T-helper 22 cell (primary cell): Measurements from ENCODE around the gene BCL11B.
"Not testable (repeated sequence)": the region's sequence is repeated elsewhere in the genome, so short reads cannot be mapped to it uniquely, and the experiment has no call there.

ENCODE experiments used
- DNase-seq: peaks from one replicate; pipeline ENCODE4 v3.0.0-alpha.2; 2020; ENCODE audit warnings: low read depth

Gene BCL11B

DNA sequence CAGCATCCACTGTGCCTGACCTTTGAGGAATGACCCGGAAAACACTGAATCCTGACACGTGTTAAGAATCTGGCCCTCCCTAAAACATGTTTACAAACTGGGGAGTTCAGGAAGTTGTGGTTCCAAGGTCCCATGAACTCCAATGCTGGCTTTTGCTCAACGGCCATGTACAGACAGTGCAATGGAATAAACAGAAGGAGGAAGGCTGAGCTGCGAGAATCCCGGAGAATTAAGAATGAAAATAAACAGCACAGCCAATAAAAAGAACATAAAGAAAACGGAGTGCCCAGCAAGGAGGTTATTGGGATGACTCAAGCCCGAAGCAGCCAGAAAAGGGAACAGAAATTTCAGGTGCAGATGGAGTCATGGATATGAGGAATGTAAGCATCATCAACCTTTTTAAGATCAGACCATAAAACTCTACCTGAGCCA is 32.3 kb downstream of the BCL11B start:
- no peak for DNase-seq

GRCh38 chr14:99238216-99238615 is 33.8 kb downstream of the BCL11B start:
- no peak for DNase-seq

- DNase-seq: no peak
Observed at GRCh38 chr14:99237288-99237687, 34.7 kb downstream of the BCL11B start.

DNA sequence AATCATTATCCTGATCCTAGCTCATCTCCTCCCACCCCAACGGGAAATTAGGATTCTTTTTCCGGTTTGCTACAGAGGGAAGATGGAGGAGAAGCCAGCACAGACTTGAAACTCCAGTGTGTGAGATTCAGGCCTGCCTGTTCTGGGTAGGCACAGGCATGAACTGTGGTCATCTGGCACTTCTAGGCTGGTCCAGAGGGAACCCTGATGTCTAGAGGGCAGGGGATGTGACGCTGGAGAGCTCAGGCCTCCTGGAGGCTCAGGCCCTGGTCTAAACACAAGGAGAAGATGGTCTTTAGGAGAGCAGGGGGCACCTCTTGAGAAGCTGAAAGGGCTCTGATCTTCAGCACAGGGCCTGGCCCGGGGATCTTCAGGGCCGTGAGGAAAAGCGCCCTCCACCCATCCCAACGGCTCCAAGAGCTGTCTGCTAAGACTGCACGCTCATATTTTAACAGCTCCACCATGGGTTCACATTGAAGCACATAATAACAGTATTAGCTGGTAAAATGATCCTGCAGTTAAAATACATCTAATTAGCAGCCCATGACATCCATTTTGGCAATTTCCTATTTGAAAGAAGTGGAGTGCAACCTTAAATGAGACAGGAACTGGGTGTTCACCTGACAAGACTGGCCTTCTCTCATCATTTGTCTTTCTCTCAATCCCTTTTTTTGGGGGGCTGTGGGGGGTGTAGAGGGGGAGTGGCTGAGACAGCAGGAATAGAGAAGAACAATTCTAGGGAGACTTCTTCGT is 35.4 kb downstream of the BCL11B start:
- no peak for DNase-seq

GRCh38 chr14:99235582-99236320 is 36.2 kb downstream of the BCL11B start:
- DNase-seq: no peak

DNA sequence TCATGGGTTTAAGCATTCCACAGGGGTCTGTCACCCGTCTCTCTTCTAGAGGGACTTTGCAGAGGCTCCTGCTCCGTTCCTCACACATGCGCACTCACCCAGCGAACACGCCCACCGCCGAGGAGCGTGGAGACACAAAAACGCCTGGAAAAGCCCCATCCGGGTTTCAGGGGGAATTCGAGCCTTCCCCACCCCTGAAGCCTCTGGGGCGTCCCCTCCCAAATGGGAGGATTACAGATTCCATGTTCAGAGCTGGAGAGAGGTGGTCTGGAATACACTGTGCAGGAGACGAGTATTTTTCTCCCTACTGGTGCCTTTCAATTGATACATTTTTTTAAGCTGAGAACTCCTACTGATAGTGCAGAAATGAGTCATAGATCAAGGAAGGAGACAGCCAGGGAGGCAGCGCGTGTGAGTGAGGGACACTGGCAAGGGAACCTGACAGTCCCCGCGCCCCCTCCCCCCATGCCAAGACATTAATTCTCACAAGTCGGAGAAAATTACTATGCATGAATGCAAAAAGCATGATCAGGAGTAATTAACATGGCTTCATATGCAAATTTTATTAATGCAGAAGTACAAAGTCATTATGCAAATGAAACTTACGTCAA is 36.9 kb downstream of the BCL11B start:
- DNase-seq: peak; percentile 92

DNA sequence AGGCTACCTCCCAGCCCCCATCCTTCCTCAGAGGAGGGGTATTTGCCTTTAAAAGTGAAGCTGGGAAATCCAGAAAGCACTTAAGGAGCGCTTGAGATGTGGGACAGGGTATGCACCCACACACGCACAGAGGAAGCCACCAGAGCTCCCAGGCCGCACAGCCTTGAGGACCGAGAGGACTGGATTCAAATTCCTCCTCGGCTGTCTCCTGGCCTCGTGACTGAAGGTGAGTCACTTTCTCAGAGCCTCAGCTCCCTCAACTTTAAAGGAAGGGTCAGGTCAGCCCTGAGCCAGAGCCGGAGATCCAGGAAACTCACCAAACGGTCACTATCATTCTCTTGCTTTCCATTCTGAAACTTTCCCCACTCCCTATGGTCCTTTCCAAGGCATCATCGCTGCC is 37.6 kb downstream of the BCL11B start:
- no peak for DNase-seq

- DNase-seq: no peak
Observed at GRCh38 chr14:99233222-99234035, 38.6 kb downstream of the BCL11B start.

DNA sequence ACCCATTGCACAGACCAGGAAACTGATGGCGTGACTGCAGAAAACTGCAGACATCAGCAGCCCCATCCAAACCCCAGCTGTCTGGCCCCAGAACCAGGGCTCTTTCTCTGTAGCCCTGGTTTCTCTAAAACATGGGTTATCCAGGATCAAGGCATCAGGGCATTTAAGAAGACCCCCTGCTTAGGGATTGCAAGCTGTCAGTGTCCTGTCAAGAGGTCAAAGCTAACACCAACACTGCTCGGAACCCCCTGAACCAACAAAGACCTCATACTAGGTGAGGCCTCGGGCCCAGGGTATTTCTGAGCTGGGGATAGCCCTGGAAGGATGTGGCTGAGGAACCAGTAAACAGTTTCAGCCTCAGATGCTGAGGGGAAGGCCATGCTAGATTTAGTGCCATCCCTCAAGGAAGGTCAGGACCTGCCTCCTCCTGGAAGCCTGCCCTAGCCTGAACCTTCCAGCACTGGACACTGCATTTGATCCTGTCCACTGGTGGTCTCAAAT is 39.2 kb downstream of the BCL11B start:
- DNase-seq: no peak

DNA sequence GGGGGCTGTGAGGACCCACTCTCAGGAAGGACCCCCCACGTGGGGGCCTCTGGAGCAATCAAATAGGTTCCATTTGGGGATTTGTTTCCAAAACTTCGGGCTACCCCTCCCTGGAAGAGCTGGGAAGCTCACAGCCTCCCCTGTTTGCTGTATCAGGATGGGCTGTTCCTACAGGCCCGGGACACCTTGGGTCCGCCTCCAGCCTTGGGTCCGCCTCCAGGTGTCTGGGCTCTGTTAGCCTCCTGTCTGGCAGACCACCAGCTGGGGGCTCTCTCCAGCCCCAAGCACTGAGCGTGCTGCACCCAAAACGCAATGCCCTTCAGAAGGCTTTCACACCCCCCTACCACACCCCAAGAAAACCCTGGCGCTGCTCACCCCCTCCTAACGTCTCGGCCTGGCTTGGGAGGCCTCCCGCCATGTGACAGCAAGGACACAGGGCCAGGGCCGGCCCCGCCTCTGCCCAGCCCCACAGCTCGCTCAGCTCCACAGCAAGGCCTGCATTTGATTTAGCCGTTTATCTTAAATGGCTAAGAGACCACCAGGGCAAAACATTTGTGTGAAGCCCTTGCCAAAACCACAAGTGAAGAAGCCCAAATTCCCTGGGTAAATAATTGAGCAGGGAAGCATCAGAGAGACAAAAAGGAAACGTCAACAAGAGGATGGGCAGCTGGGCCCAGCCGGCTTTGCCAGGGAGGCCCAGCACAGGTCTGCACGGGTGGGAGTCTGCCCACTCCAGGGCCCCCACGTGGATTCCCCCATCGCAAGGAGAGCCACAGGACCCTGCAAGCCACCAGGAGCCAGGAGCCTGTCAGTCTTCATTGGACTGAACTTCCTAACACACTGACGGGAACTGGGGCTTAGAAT is 39.9 kb downstream of the BCL11B start:
- no peak for DNase-seq

GRCh38 chr14:99231161-99231849 is 40.7 kb downstream of the BCL11B start:
- no peak for DNase-seq

GRCh38 chr14:99230208-99231151 is 41.5 kb downstream of the BCL11B start:
- DNase-seq: peak; percentile 86

DNA sequence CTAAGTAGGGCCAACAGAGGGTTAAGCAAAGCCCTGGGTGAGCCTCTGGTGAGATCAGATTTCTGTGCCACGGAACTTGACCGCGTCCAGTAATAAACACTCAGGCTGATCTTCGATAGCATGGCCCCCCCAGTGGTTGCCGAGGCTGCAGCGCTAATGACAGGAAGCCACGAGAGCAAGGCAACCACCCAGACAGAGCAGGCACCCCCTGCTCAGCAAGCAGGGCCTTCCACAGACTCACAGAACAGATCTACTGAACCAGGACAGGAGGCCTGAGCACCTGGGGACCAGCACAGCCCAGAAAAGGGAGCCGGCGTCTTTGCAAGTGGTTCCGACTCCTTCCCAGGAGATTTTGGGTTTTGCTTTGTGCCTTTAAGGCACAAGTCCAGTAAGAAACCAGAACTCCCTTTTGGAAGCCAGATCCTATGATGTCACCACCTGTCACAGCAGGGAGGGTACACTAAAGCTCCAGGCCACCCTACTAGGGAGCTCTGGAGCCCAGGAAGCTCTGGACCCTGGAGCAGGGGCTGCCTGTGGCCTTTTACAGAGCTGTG is 42.3 kb downstream of the BCL11B start:
- DNase-seq: no peak

- not testable (repeated sequence) for DNase-seq
Observed at GRCh38 chr14:99228760-99229159, 43.2 kb downstream of the BCL11B start.

DNA sequence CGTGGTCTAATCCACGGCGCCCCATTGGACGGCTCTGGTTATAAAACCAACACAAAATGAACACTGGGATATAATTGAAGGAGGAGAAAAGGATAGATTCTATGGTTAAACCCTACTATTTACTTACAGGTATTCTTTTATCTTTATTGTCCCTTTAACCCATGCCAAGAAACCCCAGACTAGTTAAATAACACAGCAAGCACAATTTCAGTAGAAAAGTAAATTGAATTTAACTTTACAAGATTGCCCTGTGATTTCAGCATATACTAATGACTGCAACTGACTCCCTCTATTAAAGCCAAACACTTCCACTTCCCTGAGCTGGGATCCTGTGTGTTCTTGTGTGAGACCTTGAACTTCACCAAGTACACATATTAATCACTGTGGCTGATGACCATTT is 45.3 kb downstream of the BCL11B start:
- DNase-seq: no peak

- DNase-seq: no peak
Observed at GRCh38 chr14:99225436-99226203, 46.4 kb downstream of the BCL11B start.

DNA sequence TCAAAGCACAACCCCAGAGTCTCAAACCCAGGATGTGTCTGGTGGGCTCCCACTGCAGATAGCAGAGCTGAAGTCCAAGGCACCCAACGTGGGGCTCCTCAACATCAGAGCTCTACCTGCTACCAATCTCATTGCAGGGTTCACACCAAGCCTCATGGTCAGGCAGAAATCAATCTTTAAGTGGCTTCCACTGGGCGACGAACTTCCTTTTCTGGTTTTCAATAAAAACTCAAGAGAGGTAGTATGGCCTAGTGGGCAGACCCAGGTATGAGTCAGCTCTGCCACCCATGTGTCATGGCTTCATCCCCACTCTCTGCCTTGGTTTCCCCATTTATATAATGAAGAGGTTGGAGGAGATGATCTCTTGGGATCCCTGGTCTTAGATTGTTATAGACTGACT is 47.0 kb downstream of the BCL11B start:
- DNase-seq: no peak
